GM19455 (cell line): ENCODE data around the gene LMBR1L.

ENCODE experiments used
- ATAC-seq: cut with Tn5 transposase; IDR thresholded peaks from one replicate; pipeline ENCODE4 v1.9.1; 2021; ENCODE audit not compliant: unreplicated experiment

Gene LMBR1L

DNA sequence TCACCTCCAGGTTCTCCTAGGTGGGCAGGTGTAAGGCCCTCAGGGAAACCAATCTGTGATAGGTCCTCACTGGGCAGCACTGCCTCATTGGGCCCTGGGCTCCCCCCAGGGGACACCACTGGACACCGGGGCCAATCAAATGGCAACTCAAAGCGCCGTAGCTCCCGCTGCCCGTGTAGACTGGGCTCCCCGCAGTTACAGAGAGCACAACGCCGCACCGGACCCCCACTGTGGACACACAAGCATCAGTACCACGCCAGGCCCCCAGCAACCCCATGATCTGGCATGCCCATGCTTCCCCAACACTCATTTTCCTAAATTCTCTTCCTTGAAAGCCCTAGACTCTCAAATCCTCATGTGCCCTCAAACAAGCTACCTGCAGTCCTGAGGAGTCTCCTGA is 56.1 kb downstream of the LMBR1L start:
- ATAC-seq: no peak

DNA sequence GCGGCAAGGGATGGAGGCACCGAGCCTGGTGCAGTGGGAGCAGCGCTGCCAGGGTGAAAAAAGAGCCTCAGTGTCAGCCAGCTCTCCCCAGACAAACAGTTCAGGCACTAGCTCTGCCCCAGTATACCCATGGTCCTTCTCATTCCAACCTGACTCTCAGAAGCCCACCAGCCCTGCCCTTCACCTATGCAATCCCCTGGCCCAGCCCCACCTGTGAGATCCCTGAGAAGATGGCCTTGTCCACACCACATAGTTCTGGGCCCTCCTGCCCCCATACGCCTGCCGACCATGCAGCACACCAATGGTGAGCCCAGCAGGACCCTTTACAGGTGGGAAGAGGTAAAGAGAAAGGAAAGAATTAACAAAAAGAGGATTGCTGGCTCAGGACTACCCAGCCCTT is 56.6 kb downstream of the LMBR1L start:
- no peak for ATAC-seq

DNA sequence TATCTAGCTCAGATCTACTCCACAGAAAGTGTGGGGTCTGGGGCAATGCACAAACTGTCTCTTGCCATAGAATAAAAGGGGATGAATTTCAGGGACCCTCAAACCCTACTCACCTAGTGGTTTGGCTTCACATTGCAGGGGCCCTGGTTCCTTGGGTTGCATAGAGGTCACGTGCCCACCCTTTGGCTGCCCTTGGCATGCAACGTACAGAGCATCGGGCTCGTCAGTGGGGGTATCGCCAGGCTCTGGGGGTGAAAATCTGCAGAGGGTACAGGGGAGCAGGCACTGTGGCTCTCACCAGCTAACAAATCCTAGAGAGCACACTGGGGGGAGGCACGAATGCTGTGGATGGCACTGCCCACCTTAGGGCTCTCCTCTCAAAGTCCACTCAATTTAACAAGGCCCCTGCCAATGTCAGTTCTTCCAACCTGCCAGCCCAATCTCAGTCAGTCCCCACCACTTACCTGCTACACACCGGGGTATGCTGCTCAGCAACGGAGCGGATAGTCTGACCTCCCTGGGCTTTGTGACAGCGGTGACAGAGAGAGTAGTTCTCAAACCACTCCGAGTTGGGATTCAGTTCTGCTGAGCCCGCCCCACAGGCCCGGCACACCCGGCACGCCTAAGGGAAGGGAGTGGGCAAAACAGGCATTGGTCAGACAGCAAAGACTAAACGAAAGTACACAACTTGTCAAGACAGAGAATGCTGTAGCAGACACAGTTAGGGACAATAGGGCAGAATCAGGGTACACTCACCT is 58.0 kb downstream of the LMBR1L start:
- ATAC-seq: no peak

GRCh38 chr12:49051777-49052438 is 58.7 kb downstream of the LMBR1L start:
- ATAC-seq: no peak

GRCh38 chr12:49051373-49051764 is 59.3 kb downstream of the LMBR1L start:
- ATAC-seq: no peak

- no peak for ATAC-seq
Measured at GRCh38 chr12:49050507-49051372, 59.9 kb downstream of the LMBR1L start.

- no peak for ATAC-seq
Measured at GRCh38 chr12:49049566-49050224, 61.0 kb downstream of the LMBR1L start.

GRCh38 chr12:49048953-49049352 is 61.7 kb downstream of the LMBR1L start:
- no peak for ATAC-seq
